ENCODE data around the gene SCRG1.

DNA sequence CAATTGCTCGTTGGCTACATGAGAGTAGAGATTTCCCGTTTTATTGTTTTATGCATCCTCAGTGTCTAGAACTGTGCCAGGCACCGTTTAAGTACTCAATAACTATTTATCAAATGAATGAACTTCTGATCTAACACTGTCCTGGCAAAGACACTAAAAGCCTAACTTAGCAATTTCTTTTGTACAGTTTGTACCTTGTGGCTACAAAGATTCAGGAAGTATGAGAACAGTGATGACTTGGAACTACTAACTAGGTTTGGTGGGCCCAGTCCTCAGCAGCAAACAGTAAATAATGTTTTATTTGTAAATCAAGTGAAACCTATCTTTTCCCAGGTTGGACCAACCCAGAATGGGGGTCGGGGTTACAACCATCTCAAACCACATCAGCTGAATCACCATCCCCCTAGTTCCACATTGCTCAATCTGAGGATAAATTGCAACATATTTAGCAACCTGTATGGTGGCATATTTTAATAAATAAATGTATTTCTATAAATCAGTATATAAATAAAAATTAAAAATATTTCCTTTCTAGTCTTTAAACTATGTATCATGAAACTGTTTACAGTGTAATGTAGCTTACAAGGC lies 12.3 kb upstream of the SCRG1 start:
- TF ChIP-seq YY1 (IDR thresholded peaks at IDR 0.05; ENCODE audit: insufficient read depth, insufficient read length) (no peak), ZNF274 (IDR thresholded peaks at IDR 0.05; ENCODE audit: low read depth, low read length) (no peak)

Data from NT2/D1 (cell line).